C4-2B (cell line): ENCODE data around the gene HHEX.

Experiments used
- ZFX ChIP-seq: fragments of 450-650 bp; IDR thresholded peaks from 2 replicates; pipeline ENCODE4 v1.6.1; 2017
- TF ChIP-seq, protein P1 (sequence below): fragments of 450-650 bp; conservative IDR thresholded peaks from 2 replicates; pipeline ENCODE4 v1.5.1; 2017; ENCODE audit warnings: mild to moderate bottlenecking

DNA sequence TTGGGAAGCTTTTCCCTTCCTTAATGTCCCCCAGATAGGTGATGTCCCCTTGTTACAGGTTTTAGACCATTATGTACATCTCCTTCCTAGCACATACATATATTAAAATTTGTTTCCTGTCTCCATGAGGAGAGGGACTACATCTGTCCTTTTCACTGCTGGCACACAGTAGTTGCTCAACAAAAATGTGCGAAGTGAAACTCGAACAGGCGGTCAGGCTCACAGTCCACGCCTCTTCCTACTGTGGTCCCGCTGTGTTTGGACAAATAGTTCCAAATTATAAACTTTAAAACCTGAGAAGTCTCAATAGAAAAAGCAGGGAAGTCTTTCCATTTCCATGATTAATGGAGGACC, 1.2 kb upstream of the HHEX start:
- TF ChIP-seq, protein P1, sequence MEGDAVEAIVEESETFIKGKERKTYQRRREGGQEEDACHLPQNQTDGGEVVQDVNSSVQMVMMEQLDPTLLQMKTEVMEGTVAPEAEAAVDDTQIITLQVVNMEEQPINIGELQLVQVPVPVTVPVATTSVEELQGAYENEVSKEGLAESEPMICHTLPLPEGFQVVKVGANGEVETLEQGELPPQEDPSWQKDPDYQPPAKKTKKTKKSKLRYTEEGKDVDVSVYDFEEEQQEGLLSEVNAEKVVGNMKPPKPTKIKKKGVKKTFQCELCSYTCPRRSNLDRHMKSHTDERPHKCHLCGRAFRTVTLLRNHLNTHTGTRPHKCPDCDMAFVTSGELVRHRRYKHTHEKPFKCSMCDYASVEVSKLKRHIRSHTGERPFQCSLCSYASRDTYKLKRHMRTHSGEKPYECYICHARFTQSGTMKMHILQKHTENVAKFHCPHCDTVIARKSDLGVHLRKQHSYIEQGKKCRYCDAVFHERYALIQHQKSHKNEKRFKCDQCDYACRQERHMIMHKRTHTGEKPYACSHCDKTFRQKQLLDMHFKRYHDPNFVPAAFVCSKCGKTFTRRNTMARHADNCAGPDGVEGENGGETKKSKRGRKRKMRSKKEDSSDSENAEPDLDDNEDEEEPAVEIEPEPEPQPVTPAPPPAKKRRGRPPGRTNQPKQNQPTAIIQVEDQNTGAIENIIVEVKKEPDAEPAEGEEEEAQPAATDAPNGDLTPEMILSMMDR, result no peak
- no peak for TF ChIP-seq ZFX
